Measurements from ENCODE around the gene AP2S1.

Gene AP2S1

GRCh38 chr19:46850228-46851203, at the start of gene AP2S1:
TSS of gene AP2S1 (minus strand) at chr19:46850846. CDS start at chr19:46850766, 80 bp downstream.
- Histone ChIP-seq H3K27ac (ENCODE audit: low read depth, low read length) (peak within 1 kb of the TSS; percentile 39), H3K79me2 (ENCODE audit: control insufficient read depth, low read length) (peaks cover 30% of the 10 kb centered on the region), H3K9me3 (ENCODE audit: control insufficient read depth, insufficient read depth, low read length) (no peaks in the 10 kb centered on the region), H3K4me1 (ENCODE audit: control insufficient read depth, low read length) (peaks cover 10% of the 10 kb centered on the region), H3K4me2 (ENCODE audit: low read length) (peak within 1 kb of the TSS; percentile 73), H4K20me1 (ENCODE audit: control insufficient read depth, insufficient read depth, low read depth, low read length) (no peaks in the 10 kb centered on the region; the same call in 1 of the 2 replicates), H3K9me2 (replicated peaks; ENCODE audit: control insufficient read depth, low read length) (no peaks in the 10 kb centered on the region), H3K4me3 (ENCODE audit: low read length) (peak within 1 kb of the TSS; percentile 80), H3F3A (ENCODE audit: control insufficient read depth, insufficient read depth) (no peaks in the 10 kb centered on the region), H3K27me3 (ENCODE audit: control insufficient read depth, low read length) (no peaks in the 10 kb centered on the region), H3K36me3 (ENCODE audit: control insufficient read depth, low read length) (peaks cover 6% of the 10 kb centered on the region; the same call in 1 of the 2 replicates)
- no peak for TF ChIP-seq CTCF (IDR thresholded peaks at IDR 0.05; ENCODE audit: low read depth, low read length, poor library complexity, severe bottlenecking)
- TF ChIP-seq EZH2phosphoT487 (IDR thresholded peaks at IDR 0.05; ENCODE audit: borderline replicate concordance, low read length) = no peak

- H3K27ac ChIP-seq (ENCODE audit: low read depth, low read length) = no peak overlapping the region
- H3K4me1 ChIP-seq (ENCODE audit: control insufficient read depth, low read length) = peaks cover 53% of the 10 kb centered on the region
- peaks cover 97% of the 10 kb centered on the region for H3K79me2 ChIP-seq (ENCODE audit: control insufficient read depth, low read length)
- no peaks in the 10 kb centered on the region for H3K9me2 ChIP-seq (replicated peaks; ENCODE audit: control insufficient read depth, low read length)
- no peaks in the 10 kb centered on the region for H3K27me3 ChIP-seq (ENCODE audit: control insufficient read depth, low read length)
- no peaks in the 10 kb centered on the region for H3K9me3 ChIP-seq (ENCODE audit: control insufficient read depth, insufficient read depth, low read length)
- no peaks in the 10 kb centered on the region for H3K36me3 ChIP-seq (ENCODE audit: control insufficient read depth, low read length)
- H3F3A ChIP-seq (ENCODE audit: control insufficient read depth, insufficient read depth) = peaks cover 5% of the 10 kb centered on the region; the same call in 1 of the 2 replicates
- peaks cover 7% of the 10 kb centered on the region; the same call in 1 of the 2 replicates for H4K20me1 ChIP-seq (ENCODE audit: control insufficient read depth, insufficient read depth, low read depth, low read length)
- no peak for TF ChIP-seq EZH2phosphoT487 (IDR thresholded peaks at IDR 0.05; ENCODE audit: borderline replicate concordance, low read length)
- TF ChIP-seq CTCF (IDR thresholded peaks at IDR 0.05; ENCODE audit: low read depth, low read length, poor library complexity, severe bottlenecking) = no peak
- H3K4me3 ChIP-seq (ENCODE audit: low read length) = no peak overlapping the region
- no peak overlapping the region for H3K4me2 ChIP-seq (ENCODE audit: low read length)
Observed at GRCh38 chr19:46900341-46900740, 49.7 kb upstream of the AP2S1 start.

GRCh38 chr19:46898731-46899130, 48.1 kb upstream of the AP2S1 start:
- Histone ChIP-seq H3F3A (ENCODE audit: control insufficient read depth, insufficient read depth) (peaks cover 5% of the 10 kb centered on the region; the same call in 1 of the 2 replicates), H4K20me1 (ENCODE audit: control insufficient read depth, insufficient read depth, low read depth, low read length) (peaks cover 7% of the 10 kb centered on the region; the same call in 1 of the 2 replicates), H3K27me3 (ENCODE audit: control insufficient read depth, low read length) (no peaks in the 10 kb centered on the region), H3K4me3 (ENCODE audit: low read length) (no peak overlapping the region), H3K4me2 (ENCODE audit: low read length) (no peak overlapping the region), H3K36me3 (ENCODE audit: control insufficient read depth, low read length) (no peaks in the 10 kb centered on the region), H3K4me1 (ENCODE audit: control insufficient read depth, low read length) (peaks cover 61% of the 10 kb centered on the region), H3K27ac (ENCODE audit: low read depth, low read length) (no peak overlapping the region), H3K9me2 (replicated peaks; ENCODE audit: control insufficient read depth, low read length) (no peaks in the 10 kb centered on the region), H3K79me2 (ENCODE audit: control insufficient read depth, low read length) (peaks cover 98% of the 10 kb centered on the region), H3K9me3 (ENCODE audit: control insufficient read depth, insufficient read depth, low read length) (no peaks in the 10 kb centered on the region)
- TF ChIP-seq CTCF (IDR thresholded peaks at IDR 0.05; ENCODE audit: low read depth, low read length, poor library complexity, severe bottlenecking) = no peak
- TF ChIP-seq EZH2phosphoT487 (IDR thresholded peaks at IDR 0.05; ENCODE audit: borderline replicate concordance, low read length) = no peak

Measured in DOHH2 (cell line).